GM03348 (cell line): ENCODE measurements around the gene TRPV5.

Experiments
- DNase-seq: peaks from one replicate; pipeline ENCODE4 v3.0.0; 2012; ENCODE audit warnings: low spot score

The TRPV5 gene

DNA sequence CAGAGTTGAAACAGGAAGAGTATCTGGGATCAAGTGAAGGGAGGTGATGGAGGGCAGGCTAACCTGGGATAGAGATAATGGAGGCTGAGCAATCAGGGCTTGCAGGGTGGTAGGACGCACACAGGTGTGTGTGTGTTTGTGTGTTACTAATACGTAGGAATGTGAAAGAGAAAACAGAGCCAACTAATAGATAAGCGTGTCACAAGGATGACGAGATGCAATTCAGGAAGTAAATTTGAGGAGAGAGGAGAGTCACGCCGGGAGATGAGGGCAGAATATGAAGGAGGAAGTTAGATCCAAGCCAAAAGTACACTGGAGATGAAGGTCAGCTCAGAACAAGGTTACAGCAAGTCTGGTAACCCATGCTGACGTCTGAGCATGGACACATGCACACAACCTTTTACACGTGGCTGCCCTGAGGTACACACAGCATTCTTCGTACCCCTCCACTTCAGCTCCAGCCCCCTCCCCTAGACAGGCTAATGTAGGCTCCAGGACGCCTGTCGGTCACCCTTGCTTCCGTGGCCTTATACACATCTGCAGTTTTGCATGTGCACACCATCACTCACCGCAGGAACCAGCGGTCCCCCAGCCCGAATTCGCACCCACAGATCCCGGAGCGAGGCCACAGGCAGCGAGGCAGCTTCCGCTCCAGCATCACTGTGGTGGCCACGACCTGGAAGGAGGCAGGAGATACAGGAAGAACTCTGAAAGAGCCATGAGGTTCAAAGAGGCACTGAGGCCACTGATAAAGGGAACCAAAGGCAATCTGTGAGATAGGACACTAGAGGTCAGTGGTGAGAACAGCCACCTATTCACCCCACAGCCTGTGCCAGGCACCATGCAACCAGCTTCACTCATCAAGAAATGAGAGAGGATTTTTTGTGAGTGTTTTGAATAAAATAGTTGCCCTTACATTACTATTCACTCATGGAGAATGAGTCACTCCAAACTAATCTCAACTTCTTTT lies 24.3 kb downstream of the TRPV5 start:
- peak; percentile 20 for DNase-seq

DNA sequence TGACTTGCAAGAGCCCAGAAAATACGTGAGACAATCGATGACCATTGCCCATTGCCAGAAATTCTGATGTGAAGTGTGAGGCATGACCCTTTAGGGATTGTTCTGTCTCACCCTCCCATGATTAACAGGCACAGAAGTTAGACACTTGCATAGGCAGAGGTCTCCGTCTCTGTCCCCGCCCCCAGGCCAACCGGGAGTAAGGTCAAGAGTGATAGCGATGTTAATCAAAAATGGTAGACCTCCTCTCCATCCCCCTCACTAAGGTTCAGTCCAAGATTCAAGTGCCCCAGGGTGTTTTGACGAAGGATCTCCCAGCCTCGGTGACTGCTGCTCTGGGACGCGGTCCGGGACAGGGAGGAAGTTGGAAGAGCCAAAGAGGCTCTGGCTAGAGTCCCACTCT lies 25.3 kb downstream of the TRPV5 start:
- no peak for DNase-seq

DNA sequence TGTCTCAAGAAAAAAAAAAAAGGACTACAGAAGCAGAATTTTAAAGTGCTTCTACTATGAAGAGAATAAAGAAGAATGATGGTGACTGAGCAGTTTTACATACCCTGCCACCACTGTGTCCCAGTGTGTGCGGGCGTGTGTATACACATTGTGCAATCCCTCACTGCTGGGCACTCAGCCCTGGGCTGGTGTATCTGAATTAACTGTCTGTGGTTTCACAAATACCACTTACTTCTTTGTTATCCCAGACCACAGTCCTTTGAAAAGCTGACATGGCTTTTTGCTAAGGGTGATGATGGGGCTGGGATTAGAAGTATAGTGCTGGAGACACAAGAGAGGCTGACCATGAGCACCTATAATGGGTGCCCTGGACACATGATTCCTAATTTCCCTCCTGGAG lies 26.9 kb downstream of the TRPV5 start:
- no peak for DNase-seq

DNA sequence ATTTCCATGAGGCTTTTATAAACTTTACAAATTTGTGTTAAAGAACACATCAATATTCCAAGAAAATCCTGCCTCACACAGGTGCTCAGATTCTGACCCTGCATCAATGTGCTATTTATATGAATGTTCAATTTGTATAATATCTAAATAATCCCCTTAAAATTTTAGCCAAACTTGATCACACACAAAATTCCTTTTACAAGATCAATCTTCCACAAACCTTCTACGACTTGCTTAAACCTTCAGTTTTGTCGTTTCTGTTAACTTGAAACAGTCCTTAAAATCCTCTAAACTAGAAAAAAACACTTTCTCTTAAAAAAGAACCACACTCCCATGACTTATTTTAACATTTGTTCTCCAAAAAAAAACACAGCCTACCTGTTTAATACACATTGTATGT lies 27.8 kb downstream of the TRPV5 start:
- DNase-seq: no peak

DNA sequence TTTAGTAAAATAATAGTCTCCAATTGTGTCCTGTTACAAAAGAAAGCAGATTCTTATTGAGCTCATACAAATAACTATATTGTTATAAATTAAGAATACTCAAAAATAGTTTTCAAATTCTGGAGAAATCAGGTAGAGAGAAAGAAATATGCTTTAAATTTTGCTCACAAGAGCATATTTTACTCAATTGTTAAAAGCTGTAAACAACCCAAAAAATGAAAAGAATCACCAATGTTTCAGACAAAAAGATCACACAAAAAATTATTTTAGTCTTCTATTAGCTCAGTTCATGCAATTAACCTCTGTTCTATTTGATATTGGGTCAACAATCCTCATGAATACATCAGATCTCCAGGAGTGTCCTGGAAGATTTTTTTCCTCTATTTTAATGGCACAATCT lies 29.4 kb downstream of the TRPV5 start:
- DNase-seq: no peak

DNA sequence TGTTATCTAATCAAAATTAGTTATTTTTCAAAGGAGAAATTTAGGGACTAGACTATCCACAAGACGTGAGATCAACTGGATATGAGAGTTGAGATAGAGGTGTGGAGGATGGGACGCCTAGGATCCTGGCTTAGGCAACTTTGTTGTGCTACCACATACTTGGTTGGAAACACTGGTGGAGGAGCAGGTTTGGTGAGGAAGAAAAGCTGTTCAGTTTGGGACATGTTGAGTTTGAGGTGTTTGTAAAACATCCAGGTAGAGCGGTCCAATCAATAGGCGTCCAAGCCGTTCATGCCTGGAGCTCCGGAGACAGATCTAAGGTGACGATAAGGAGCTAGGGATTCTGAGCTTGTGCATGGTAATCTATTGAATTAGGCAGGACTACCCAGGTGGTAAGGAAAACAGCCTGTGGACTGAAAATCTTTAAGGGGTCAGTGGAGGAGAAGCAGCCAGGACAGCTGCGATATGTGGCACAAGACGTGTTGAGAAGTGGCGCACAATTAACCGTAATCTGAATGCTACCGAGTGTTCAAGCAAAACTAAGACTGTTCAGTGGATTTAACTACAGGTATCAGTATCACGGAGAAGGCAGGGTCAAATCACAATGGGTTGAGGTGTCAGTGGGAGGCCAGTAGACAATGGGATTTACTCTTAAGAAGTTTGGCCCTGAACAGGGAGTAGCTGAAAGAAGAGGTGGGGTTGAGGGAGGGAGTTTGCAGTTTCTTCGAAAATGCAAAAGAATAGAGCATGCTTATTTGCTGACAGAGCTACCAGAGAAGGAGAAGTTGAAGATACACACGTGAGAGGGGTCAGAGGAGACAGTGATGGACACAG lies 31.9 kb downstream of the TRPV5 start:
- no peak for DNase-seq

DNA sequence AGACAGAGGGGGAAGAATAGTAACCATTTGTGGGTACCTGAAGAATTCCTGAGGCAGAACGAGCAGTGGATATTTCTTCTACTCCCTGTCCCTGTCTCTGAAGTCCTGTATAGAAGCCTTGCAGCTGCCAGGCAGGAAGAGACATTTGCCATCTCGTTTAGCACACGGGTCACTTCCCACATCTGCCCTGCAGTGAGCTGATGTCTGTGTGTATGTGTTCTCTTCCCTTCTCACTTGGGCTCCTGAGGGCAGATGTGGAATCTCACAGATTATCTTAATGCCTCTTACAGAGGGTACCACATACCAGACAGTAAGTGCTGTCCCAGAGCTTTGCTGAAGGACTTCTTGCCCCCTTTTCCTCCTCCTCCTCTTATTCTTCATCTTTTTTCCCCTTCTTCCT lies 33.9 kb downstream of the TRPV5 start:
- DNase-seq: no peak

DNA sequence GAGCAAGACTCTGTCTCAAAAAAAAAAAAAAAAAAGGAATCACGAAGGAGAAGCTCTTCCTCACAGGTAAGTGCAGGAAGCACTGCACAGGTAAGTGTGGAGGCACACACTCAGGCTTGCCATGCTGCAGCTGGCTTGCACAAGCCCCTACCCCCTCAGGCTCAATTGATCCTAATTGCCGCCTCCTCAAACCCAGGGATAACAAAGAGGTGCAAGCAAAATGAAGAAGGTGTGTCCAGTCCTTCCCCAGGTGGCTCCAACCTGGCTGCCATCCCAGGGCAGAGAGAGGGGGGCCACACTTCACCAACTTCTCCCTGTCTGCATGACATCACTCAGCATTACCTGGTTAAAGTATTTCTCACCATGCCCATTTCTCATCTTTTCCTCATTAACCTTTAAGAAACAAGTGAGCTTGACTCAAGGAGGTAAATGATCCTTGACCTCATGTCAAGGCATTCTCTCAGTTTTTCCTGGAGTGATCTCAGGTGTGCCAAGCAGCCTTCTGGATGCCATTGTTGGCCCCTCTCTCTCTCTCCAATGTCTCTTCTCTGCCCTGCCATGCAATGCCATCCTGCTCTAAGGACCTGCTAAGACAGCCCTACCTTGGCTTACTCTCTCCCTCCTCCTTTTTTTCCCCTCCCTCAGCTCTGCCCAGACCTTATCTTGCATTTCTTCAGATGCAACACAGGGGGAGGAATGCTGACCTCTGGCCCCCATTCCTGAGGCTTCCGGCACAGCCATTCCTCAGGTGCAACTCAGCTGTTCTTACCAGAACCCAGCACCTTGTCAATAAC lies 35.0 kb downstream of the TRPV5 start:
- no peak for DNase-seq

DNA sequence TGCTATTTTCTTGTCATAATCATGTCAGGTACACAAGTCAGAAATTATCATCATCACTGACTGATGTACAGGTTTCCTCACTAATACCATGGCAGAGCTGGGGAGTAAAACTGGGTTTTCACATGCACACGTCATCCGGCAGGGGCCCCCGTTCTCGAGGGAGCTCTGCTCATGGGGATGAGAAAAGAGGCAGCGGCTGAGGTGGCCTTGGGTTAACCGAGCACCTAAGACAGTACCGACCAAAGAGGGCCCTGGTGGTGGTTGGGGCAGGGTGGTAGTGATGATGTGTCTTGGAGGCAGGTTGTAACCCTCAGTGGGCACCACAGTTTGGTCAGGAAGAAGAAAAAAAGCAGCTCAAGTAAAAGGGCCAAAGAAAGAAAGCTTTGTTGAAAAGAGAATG lies 35.9 kb downstream of the TRPV5 start:
- no peak for DNase-seq

DNA sequence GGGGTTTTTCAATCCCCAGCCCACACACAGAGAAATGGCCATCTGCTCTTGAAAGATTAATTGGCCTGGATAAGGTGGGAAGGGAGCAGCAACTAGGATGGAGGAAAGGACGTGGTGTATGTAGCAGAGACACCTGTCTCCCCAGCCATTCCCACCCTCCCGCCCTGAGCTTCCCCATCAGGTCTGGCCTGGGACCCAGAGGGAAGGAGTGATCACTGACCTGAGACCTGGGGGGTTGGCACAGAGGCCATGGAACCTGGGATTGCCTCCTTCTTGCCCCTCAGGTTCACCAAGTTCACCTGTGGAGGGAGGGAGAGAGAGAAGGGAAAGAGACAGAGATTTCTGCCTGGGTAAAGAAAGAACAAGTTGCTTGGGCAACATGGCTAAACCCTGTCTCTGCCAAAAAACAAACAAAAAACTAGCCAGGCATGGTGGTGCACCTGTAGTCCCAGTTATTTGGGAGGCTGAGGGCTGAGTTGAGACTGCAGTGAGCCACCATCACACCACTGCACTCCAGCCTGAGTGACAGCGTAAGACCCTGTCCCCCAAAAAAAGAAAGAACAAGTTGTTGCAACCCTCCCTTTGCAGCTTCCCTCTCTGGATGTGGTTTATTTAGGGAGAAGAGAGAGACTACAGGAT lies 36.7 kb downstream of the TRPV5 start:
- DNase-seq: no peak

DNA sequence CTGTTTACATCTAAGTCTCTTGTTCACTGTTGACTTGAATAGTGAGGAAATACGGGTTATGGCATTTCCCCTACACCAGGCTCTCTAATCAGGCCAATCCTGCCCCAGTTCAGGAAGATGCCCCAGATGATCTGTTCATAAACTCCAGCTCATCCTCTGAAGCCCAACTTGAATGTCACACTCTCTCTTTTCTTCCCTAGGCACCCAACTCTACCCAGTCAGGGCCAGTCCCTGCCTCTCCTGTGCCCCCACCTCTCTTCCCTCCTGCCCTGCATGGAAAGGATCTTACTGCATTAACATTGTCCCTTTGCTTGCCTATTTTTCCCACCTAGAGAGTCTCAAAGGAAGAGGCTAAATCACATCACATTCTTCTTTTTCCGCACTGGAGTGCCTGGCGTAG lies 37.4 kb downstream of the TRPV5 start:
- DNase-seq: no peak

DNA sequence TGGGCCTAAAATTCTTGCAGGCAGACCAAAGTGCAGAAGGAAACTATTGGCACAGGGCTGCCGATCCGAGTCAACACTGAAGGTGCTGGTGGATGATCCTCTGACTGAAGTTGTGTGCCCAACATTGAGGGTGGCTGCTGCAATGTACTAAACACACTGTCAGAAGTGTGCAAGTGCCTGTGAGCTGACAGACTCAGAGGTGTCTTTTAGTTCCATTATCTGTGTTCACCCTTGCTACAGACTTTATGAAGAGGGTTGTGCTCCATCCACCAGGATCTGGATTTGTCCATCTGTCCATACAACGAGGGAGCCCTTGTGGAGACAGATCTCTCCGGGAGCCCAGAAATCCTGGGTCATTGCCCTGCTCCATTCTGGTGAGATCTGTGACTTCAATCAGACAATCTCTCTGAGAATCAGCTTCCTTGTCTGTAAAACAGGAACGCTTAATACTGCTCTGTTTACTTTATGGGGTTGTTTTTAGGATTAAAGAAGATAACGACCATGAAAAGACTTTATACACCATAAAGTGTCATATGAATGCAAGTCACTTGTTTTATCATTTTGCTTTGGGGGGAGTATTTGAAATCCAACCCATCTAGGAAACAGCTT lies 38.5 kb downstream of the TRPV5 start:
- DNase-seq: no peak

DNA sequence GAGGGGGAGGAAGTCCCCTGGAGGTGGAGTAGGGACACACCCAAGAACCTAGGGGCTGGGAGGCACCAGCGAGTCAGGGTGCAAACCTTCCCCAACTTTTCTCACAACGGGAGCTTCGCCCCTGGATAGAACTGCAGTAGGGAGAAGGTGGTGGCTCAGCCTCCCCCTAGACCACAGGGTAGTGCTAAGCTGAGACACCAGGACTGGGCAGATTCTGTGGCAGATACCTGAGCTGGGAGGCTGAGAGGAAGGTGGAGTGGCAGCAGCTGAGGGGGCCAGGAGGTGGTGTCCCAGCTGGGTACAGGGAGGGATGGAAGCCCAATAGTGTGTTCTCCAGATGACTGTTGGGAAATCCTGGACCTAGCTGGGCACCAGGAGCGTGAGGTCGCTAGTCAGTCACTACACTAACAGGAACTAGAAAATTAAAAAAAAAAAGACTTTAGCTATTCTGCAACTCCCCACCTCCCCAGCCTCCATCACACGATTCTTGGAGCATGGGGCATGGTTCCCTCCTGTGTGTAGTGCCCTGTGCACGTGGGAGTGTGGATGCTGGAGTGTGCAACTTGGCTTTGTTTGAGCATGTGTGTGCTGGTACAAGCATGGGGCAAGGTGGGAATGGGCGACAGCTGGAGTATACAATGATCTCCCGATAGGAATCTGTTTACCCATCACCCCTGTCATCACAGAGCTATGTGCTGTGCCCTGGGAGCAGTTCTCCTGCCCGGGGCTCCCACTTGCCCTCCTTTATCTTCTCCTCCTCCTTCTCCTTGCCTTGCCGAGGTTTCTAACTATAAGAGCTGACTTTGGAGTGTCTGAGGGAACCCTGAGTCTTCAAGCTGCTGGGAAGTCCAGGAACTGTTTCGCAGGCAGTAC lies 39.2 kb downstream of the TRPV5 start:
- DNase-seq: no peak

DNA sequence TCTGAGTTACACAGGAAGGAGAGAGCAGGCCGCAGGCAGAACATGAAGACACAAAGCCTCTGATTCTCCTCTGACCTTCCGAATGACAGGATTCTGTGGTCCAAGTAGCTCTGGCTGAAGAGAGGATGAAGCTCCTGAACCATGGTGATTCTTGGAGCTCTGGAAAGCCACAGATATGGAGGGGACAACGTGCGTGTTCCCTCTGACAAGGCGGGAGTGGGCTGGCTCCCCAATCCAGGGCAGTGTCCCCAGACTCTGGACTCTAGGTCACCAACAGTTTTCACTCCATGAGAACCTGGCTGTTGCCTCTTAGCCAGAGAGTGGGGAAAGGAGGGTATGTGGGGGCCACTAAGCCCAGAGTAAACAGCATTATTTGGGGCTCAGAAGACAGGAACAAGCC lies 40.6 kb downstream of the TRPV5 start:
- no peak for DNase-seq

DNA sequence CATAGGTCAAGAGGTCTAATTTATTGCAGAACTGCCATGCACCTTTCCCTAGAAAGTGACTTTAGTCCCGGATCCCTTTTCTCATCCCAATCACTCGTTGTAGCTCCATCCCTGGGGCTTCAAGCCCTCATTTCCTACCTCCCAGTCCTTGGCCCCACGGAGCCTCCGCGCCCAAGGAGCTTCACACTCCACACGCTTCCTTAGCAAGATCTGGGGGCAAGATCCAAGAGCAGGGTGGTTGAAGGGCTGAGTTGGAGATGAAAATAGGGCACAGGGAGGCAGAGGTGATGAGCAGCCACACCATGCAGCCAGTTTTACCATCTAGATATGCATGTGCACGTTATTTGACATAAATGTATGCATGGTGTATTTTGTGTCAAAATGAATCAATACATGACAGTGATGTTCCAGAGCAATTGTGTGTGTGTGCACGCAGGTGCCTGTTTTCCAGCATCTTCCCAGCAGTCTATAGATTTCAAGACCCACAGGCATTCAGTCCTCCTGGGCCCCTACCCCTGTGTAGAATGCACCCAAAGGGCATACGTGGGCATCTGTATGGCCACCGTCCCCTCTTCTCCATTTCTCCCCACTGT lies 42.0 kb downstream of the TRPV5 start:
- no peak for DNase-seq

DNA sequence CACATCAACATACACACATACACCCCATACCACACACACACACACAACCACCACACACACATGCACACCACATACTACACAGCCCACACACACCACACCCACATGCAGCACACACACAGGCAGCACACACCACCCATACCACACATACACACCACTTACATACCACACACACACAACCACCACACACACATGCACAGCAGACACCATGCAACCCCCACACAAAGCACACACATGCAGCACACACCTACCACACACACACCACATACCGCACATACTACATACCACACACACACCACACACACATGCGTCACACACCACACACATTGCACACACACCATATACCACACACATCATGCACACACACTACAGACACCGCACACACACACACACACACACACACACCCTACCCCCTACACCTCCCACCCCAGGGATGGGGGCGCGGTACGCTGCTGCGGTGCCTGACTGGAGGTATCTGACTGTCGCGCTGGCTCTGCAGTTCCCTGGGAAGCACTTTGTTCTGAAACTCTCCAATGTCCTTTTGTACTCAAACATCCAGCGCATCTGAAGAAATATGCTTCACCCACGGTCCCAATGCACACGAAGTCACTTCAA lies 42.6 kb downstream of the TRPV5 start:
- no peak for DNase-seq

DNA sequence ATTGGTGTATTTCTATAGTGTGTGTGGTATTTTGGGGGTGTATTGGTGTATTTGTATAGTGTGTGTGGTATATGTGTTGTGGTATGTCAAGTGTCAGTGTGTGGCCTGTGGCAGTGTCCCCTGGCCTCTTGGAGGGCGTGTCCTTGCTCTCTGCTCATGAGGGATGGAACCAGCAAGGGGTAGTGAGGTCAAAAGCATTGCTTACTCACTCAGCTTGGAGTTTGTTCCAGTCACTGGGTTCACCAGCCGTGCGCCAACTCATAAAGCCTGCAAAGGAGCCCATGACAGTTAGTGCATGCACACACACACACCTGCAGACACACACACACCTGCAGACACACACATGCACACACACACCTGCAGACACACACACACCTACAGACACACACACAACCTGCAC lies 43.7 kb downstream of the TRPV5 start:
- DNase-seq: no peak

DNA sequence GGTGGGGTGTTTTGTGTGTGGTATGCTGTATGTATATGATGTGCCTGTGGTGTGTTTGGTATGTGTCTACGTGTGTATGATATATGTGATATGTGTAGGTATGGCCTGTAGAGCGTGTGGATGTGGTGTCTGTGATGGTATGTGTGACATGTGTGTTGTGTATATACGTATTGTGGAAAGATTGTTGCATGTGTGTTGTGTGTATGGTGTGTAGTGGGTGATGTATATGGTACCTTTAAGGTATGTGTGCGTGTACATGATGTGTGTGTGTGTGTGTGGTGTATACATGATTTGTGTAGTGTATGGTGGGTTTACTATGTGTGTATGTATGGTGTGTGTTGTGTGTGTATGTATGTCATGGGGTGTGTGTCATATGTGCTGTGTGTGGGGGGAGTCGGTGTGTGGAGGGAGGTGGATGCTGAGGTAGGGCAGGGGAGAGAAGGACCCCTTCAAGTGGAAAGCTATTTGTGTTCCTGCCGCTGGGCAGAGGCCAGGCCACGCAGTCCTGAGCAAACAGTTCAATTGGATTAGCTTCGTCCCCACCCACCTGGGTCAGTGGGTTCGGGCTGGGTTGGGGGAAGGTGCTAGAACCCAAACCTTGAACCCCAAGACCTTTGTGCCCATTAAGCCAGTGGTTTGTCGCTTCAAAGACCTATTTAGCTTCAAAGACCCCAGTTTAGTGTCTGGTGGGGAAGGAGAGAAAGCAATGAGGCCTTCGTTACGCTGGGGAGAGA lies 46.1 kb downstream of the TRPV5 start:
- DNase-seq: no peak

DNA sequence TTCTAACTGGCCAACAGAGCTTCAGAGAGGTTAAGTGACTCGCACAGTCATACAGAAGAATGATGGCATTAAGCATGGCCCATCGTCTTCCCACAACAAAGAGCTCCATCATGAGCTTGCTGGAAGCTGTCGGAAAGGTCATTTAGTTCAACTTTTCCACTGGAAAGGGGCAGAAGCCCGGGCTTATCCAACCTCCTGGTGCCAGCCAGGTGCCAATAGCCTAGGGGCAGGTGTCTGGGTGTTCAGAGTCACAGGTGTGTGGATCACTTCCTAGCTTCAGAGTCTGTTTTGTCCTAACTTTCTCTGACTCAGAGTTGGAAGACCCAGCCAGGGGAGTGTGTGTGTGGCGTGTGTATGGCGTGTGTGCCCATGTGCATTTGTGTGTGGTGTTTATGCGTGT lies 46.7 kb downstream of the TRPV5 start:
- no peak for DNase-seq
